Stimulated activated naive CD4-positive, alpha-beta T cell treated with Interleukin-2 at 50 U/mL for 16 hours (primary cell): ENCODE data around the gene TRMT10B.

Experiments
- DNase-seq: peaks from one replicate; lab custom pipeline; 2025; lab: John Stamatoyannopoulos, UW

Gene TRMT10B

DNA sequence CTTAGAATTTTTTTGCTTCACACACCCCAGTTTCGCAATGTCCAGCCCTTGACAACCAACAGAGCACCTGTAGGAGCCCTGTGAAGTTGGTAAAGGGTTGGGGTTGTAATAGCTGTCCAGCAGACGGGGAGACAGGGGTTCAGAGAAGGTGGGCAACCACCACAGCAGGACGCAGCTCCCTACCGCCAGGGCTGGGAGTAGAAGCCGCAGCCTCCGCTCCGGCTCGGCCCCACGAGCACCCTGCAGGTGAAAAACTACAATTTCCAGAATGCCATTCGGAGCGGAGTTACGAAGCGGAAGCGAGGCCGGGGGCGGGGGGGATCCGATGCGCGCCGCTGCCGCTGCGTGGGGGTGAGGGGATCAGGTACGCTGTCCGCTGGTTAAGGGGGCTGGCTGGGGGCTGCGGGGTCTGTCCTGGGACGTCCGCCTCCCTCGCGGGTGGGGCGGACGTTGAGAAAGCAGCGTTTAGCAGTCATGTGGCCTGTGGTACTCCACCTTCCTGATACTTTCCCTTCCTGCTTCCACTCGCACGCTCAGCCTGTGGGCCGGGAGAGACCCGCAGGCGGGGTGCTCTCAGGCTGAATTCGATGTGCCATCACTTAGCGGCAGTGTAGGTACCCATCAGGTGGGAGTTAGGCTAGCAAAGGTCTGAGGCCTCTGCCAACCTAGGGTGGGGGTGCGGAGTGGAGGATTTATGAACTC, at the start of gene TRMT10B:
TRMT10B (plus strand) TSS at position 317 of the 702 bp plus-strand sequence. CDS start 8,127 bp downstream, outside the sequence.
- DNase-seq, result peak; percentile 73

- no peak for DNase-seq
Observed at GRCh38 chr9:37705787-37706186, 47.8 kb upstream of the TRMT10B start.

DNA sequence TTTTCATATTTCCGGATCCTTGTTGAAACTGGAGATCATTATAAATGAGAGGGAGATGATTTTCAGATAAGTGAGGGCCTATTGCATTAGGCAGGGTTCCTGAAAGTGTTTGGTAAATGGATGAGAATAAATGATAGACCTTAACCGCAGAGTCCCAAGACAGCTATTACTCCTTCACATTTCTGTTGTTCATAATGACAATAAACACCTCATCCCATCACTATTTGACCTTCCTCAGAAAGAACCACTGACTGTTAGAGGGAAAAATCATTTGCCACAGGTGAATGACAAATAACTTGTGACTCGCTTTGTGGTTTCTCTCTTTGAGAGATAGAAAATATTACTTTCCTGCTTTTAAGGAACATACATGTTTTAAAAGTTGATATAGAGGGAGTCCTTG, 47.3 kb upstream of the TRMT10B start:
- no peak for DNase-seq

- DNase-seq, result no peak
Observed at GRCh38 chr9:37707748-37708147, 45.9 kb upstream of the TRMT10B start.

DNA sequence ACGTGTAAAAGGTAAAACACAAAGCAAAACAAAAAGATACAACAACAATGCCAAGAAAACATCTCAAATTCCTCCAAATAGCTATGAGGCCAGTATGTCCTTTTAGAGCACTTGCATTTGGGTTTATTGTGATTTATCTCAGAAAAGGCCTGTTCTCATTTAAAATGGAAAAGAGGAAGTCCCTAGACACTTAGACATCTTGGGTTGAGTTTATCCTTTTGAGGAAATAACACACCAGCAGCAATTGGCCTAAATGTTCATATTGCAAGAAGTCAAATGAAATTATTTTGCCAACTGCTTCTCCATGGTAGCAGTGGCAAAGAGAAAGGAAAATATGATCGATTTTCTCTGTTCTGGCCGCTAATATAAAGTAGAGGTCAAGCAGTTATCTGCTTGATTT, 43.6 kb upstream of the TRMT10B start:
- no peak for DNase-seq

GRCh38 chr9:37715260-37715659, 38.3 kb upstream of the TRMT10B start:
- DNase-seq, result no peak

- no peak for DNase-seq
Observed at GRCh38 chr9:37715991-37716505, 37.6 kb upstream of the TRMT10B start.

- DNase-seq, result no peak
Observed at GRCh38 chr9:37719526-37719925, 34.1 kb upstream of the TRMT10B start.

DNA sequence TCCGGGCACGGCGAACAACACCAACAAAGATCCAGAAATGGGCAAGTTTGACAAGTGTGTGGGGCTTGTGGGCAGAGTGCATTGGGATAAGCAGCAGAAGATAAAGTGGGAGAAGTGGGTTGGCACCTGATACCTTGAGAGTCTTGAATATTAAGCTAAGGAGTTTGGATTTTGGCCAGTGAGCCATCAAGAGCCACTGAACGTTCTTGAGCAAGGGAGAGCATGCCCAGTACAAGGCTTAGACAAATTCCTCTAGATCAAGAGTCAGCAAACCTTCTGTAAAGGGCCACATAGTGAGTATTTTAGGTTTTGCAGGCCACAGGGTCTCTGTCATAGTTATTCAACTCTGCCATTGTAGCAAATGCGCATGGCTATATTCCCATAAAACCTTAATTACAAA, 26.6 kb upstream of the TRMT10B start:
- no peak for DNase-seq

- no peak for DNase-seq
Observed at GRCh38 chr9:37729499-37729898, 24.1 kb upstream of the TRMT10B start.

DNA sequence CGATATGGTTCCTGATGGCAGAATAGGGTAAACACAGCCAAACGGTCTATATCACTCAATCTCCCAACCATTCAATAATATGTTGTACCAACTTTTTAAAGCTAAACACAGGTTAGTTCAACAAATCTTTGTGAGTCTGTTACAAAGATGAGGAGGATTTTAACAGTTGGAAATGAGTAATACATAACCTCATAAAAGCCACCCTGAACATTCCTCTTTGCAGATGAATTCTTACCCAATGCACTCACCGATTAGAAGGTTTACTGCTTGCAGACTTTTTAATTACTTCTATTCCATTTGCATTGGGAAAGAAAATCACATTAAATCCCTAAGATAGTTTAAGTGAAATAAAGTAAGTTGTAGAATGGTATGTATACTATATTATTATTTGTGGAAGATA, 23.3 kb upstream of the TRMT10B start:
- no peak for DNase-seq

GRCh38 chr9:37730839-37731238, 22.8 kb upstream of the TRMT10B start:
- DNase-seq, result no peak

DNA sequence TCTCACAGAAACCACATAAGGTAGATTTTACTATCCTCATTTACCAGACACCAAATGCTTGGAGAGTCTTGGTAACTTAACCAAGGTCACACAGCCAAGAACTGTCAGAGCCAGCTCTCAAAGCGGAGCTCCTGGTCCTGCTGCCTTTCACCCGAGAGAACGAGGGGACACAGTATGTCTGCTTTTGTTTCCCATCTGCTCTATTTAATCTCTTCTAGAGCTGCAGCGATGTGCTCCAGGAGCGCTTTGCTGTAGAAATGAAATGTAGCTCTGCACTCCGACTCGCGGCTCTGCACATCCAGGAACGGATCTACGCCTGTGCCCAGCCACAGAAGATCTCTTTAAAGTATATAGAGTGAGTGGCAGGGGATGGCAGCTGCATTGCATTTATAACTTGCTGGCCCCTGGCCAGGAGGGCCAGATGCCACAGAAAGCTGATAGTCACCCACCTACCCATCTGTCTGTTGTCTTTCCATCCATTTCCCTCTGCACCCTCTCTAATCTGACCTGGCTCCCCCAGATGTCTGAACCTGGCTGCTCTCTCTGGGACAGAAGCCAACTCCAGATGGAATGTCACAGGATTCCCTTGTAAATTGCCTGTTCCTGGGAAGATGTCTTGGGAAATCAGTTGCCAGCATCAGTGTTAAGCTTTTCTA, 21.4 kb upstream of the TRMT10B start:
- DNase-seq, result no peak

GRCh38 chr9:37732952-37733351, 20.7 kb upstream of the TRMT10B start:
- DNase-seq, result no peak

DNA sequence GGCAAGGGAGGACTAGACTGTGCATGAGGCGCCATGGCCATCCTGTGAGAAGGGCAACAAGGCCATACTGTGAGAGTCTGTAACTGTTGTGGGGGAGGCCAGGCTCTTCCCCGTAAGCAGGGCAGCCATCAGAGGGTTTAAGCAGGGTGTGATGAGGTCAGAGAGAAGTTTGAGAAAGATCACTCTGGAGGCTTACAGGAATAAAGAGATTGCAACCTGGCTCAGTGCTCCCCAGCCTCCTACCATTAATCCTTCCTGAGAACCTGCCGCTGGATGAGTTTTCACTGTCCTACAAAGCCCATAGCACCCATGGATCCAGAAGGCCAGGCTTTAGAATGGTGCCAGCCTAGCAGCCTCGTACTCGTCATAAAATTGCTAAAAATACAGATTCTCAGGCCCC, 14.4 kb upstream of the TRMT10B start:
- no peak for DNase-seq

- no peak for DNase-seq
Observed at GRCh38 chr9:37740128-37740527, 13.5 kb upstream of the TRMT10B start.

- DNase-seq, result no peak
Observed at GRCh38 chr9:37740631-37741328, 12.8 kb upstream of the TRMT10B start.

GRCh38 chr9:37745970-37746369, 7.6 kb upstream of the TRMT10B start:
- no peak for DNase-seq

- DNase-seq, result no peak
Observed at GRCh38 chr9:37746448-37747270, 6.9 kb upstream of the TRMT10B start.

DNA sequence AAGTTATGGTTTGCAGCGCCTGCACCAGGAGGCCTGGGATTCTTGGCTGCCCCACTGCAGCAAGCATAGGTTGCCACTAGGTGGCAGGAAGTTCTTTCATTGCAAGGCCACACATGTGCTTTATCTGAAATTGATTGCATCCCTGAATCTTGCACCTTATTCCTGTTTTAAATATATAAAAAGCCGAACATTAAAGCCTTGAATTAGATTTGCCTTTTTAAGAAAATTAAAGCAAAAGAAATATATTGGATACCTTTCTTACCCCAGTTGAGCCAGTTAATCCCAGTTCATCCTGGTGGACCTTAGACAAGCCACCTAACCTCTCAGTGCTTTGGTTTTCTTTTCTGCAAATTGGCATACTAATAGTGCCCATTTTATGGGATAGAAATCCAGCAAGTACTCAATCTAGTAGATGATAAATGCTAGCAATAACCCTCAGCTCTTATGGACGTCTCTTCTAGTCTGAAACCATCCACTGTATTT, 6.3 kb upstream of the TRMT10B start:
- DNase-seq, result peak; percentile 39

DNA sequence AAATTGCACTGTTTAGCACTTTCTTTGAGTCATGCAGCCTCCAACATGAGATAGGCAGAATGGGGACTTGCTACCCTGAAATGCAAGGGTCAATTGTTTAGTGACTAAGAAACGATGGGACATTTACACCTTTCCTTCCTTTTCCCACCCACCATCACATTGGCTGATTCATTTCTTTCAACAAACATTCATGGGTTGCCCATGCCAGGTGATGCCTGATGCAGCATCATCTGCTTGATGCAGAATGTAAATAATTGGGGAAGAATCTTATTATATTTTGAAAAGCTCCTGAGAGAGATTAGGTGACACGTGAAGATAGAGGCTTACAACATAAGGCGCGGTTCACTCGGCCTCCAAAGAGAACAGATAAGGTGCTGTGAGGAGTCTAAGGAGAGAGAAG, 4.5 kb upstream of the TRMT10B start:
- DNase-seq, result no peak

DNA sequence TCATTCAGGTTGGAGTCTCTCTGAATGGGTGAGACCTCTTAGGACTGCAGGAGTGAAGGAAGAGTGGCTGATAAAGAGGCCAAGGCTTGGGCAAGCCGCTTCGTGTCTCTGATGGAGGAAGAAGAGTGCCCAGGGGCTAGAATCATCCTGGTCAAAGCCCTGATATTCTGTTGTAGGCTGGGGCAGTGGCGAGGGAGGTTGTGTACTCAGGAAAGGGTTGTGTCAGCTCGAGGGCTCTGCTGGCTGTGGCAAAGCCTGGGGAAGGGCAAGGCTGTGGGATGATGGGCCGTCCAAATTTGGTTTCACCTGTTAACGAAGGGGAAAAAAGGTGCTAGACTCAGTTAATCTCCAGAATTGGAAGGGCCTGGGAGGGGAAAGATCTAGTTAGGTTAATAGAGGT, 2.4 kb upstream of the TRMT10B start:
- DNase-seq, result no peak
